GM23248 (cell line): ENCODE results near the gene PRSS53. TPM values are rescaled to one million over a fixed set of nuclear protein-coding genes. Genes with fewer than 3 reads are reported as not detected.
A peak's percentile ranks its signal among the peaks of the same experiment; 100 is the strongest.

Experiments
- DNase-seq: peaks from one replicate; pipeline ENCODE4 v3.0.0-alpha.2; 2015
- H2AFZ ChIP-seq: fragments of 200-600 bp; sonication (generic); 2 replicates; pipeline ENCODE4 v1.6.1; 2016; ENCODE audit warnings: antibody characterized with exemption
- H3F3A ChIP-seq: fragments of 200-600 bp; sonication (generic); 2 replicates; pipeline ENCODE4 v1.6.1; 2016; ENCODE audit warnings: mild to moderate bottlenecking, antibody characterized with exemption, mixed run types; ENCODE audit not compliant: insufficient read depth
- H3K27ac ChIP-seq: fragments of 200-600 bp; sonication (generic); 2 replicates; pipeline ENCODE4 v1.5.1; 2016; ENCODE audit warnings: mild to moderate bottlenecking
- H3K27me3 ChIP-seq: fragments of 200-600 bp; sonication (generic); replicated peaks from 2 replicates; pipeline ENCODE4 v1.6.1; 2016; ENCODE audit warnings: mild to moderate bottlenecking; ENCODE audit not compliant: insufficient read depth
- H3K36me3 ChIP-seq: fragments of 200-600 bp; sonication (generic); 2 replicates; pipeline ENCODE4 v1.6.1; 2016; ENCODE audit warnings: low read depth, mild to moderate bottlenecking
- H3K4me1 ChIP-seq: fragments of 200-600 bp; sonication (generic); 2 replicates; pipeline ENCODE4 v1.6.1; 2016; ENCODE audit warnings: mild to moderate bottlenecking; ENCODE audit not compliant: insufficient read depth
- H3K4me2 ChIP-seq: fragments of 200-600 bp; sonication (generic); one replicate; pipeline ENCODE4 v1.6.1; 2016; ENCODE audit warnings: mild to moderate bottlenecking; ENCODE audit not compliant: unreplicated experiment
- H3K4me3 ChIP-seq: fragments of 200-600 bp; sonication (generic); 2 replicates; pipeline ENCODE4 v1.5.1; 2016; ENCODE audit warnings: mild to moderate bottlenecking
- H3K79me2 ChIP-seq: fragments of 200-600 bp; sonication (generic); 2 replicates; pipeline ENCODE4 v1.6.1; 2016; ENCODE audit warnings: mild to moderate bottlenecking; ENCODE audit not compliant: insufficient read depth
- H3K9ac ChIP-seq: fragments of 200-600 bp; sonication (generic); 2 replicates; pipeline ENCODE4 v1.6.1; 2016; ENCODE audit warnings: mild to moderate bottlenecking
- H3K9me2 ChIP-seq: fragments of 200-600 bp; sonication (generic); 2 replicates; pipeline ENCODE4 v1.6.1; 2016; ENCODE audit warnings: mixed run types, mild to moderate bottlenecking, moderate library complexity; ENCODE audit not compliant: insufficient read depth
- H3K9me3 ChIP-seq: fragments of 200-600 bp; sonication (generic); one replicate; pipeline ENCODE4 v1.6.1; 2017; ENCODE audit warnings: low read depth
- H4K20me1 ChIP-seq: fragments of 200-600 bp; sonication (generic); 2 replicates; pipeline ENCODE4 v1.6.0; 2016; ENCODE audit not compliant: insufficient read depth
- EZH2 ChIP-seq: fragments of 200-600 bp; sonication (generic); IDR thresholded peaks from 2 replicates; pipeline ENCODE4 v1.6.1; 2018; ENCODE audit warnings: antibody characterized with exemption, mild to moderate bottlenecking; ENCODE audit not compliant: insufficient read depth, poor library complexity, severe bottlenecking
- EZH2phosphoT487 ChIP-seq: fragments of 200-600 bp; sonication (generic); IDR thresholded peaks from 2 replicates; pipeline ENCODE4 v1.6.1; 2018; ENCODE audit warnings: antibody characterized with exemption, moderate library complexity, mild to moderate bottlenecking, low read depth; ENCODE audit not compliant: insufficient read depth
- WGBS, 2 experiments: methylation state at CpG; one replicate each; pipeline ENCODE4 v1.1.6; 2015 to 2017; ENCODE audit warnings: low lambda C conversion rate in 2 of 2, low coverage in 1 of 2; ENCODE audit errors: missing lambda C conversion rate in 2 of 2; 5-methylcytosine and 5-hydroxymethylcytosine counted together
- in situ Hi-C: fragments of 300-500 bp; cut with MboI; formaldehyde crosslinking; loops from 2 replicates; pipeline ENCODE4 v1.15.0; 2020
- polyA plus RNA-seq: library from polyadenylated mRNA; unstranded; fragments of >200 nt; fragmentation: Nextera tagmentation; extraction: Ambion mirVana; gene quantifications from 2 replicates; pipeline ENCODE4 v1.2.1, GENCODE V29; 2016
- total RNA-seq: library from RNA; depleted of rRNA; stranded (reverse); fragments of >200 nt; shearing (Covaris generic); gene quantifications from 2 replicates; pipeline ENCODE4 v1.2.3, GENCODE V29; 2014

PRSS53 gene
- total and polyA plus RNA-seq, 2 experiments from 2014 or later, result 0.95 to 7.0 TPM

DNA sequence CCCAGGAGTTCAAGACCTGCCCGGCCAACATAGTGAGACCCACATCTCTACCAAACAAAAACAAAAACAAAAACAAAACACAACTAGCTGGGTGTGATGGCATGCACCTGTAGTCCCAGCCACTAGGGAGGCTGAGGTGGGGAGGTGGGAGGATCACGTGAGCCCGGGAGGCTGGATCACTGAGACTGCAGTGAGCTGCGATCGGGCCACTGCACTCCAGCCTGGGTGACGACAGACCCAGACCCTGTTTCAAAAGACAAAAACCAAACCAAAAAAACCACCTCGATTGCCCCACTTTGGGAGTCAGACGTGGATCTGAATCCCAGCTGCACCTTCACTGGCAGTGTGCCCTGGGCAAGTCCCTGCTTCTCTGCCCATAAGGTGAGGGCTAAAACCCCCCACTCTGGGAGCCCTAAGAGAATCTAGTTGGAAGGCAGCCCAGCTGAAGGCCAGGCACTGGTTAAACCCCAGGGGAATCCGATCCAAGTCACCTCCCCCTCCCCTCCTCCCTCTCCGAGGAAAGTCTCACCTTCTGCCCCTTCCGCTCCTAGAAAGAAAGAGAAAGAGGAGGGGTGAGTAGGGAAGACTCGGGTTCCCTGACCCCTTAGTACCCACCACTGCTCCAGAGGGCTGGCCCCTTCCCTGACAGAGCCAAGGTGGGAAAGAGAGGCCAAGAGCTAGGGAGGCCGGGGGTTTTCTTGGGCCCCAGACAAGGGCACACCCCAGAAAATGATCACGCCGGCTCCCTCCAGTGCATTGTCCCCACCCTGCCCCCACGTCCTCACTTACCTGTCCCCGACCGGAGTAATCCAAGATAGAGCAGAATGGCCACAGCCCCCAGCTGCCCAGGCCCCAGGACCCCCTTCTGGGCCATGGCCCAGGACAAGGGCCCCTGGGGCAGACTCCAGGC is 46.1 kb upstream of the PRSS53 start:
- in situ Hi-C loops, result no loop called here
- Histone ChIP-seq H3K4me2 (no peak overlapping the region), H4K20me1 (no peaks in the 10 kb centered on the region), H3K36me3 (no peaks in the 10 kb centered on the region), H3K9me3 (no peaks in the 10 kb centered on the region), H3K27ac (no peak overlapping the region), H3K9ac (no peak overlapping the region), H3K79me2 (no peaks in the 10 kb centered on the region), H3K4me3 (no peak overlapping the region), H3K4me1 (peaks cover 8% of the 10 kb centered on the region; the same call in 1 of the 2 replicates), H3K9me2 (no peaks in the 10 kb centered on the region), H2AFZ (no peak overlapping the region), H3K27me3 (no peaks in the 10 kb centered on the region), H3F3A (no peaks in the 10 kb centered on the region)
- no peak for TF ChIP-seq EZH2phosphoT487
- TF ChIP-seq EZH2, result no peak
- 28 to 29% methylated on average over 18 of the region's 18 CpGs for WGBS, 2 experiments
- DNase-seq, result peak; percentile 10

DNA sequence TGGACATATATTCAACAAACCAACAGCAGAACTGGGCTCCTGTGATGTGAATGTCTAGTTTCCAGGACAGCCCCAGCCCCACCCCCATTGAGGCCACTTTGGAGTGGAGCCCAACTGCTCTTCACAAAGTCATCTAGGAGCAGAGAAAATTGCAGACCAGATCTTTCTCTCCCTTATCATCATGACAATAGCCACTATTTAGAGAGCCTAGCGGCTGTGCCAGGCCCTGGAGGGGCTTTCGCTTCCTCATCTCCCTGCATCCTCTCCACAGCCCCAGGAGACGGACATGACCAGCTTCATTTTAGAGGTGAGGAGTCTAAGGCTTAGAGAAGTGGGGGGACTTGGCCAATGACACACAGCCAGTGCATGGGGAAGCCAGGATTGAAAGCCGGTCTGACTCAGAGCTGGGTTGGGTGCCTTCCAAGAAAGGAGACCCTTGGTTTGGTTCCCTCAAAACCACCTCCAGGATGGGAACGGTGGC is 45.4 kb upstream of the PRSS53 start:
- Histone ChIP-seq H3K9me3 (no peaks in the 10 kb centered on the region), H4K20me1 (no peaks in the 10 kb centered on the region), H2AFZ (no peak overlapping the region), H3K79me2 (no peaks in the 10 kb centered on the region), H3K9ac (no peak overlapping the region), H3K4me1 (peaks cover 8% of the 10 kb centered on the region; the same call in 1 of the 2 replicates), H3F3A (no peaks in the 10 kb centered on the region), H3K36me3 (no peaks in the 10 kb centered on the region), H3K27me3 (no peaks in the 10 kb centered on the region), H3K4me3 (no peak overlapping the region), H3K9me2 (no peaks in the 10 kb centered on the region), H3K27ac (no peak overlapping the region), H3K4me2 (no peak overlapping the region)
- 33 to 38% methylated on average over 5 of the region's 5 CpGs for WGBS, 2 experiments
- TF ChIP-seq EZH2 (no peak), EZH2phosphoT487 (no peak)
- no peak for DNase-seq
- in situ Hi-C loops, result no loop called here

DNA sequence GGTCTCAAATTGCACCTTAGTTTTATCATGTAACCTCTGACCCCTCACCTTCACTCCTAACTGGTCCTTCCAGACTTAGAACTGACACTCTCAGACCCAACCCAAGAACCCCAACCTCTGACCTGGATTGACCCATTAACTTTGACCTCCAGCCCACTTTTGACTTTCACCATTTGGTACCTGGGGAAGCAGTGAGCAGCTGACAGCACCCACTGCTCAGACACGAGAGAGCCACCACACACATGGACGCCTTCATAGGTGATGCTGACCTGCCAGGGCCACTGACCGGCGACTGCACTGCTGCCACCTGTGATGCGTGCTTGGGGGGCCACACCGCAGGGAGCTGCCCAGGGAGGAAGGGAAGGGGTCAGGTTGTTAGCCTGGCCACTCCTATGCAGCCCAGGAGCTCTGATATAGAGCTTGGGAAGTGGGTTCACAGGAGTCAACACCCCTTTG is 44.3 kb upstream of the PRSS53 start:
- Histone ChIP-seq H3F3A (no peaks in the 10 kb centered on the region), H3K4me1 (no peaks in the 10 kb centered on the region), H3K9me2 (no peaks in the 10 kb centered on the region), H3K79me2 (no peaks in the 10 kb centered on the region), H2AFZ (no peak overlapping the region), H3K9ac (no peak overlapping the region), H3K4me3 (no peak overlapping the region), H3K27me3 (no peaks in the 10 kb centered on the region), H3K9me3 (no peaks in the 10 kb centered on the region), H3K27ac (no peak overlapping the region), H3K4me2 (no peak overlapping the region), H3K36me3 (no peaks in the 10 kb centered on the region), H4K20me1 (no peaks in the 10 kb centered on the region)
- 74 to 84% methylated on average over 6 of the region's 6 CpGs for WGBS, 2 experiments
- no peak for TF ChIP-seq EZH2phosphoT487
- no peak for TF ChIP-seq EZH2
- no peak for DNase-seq
- in situ Hi-C loops, result no loop called here

DNA sequence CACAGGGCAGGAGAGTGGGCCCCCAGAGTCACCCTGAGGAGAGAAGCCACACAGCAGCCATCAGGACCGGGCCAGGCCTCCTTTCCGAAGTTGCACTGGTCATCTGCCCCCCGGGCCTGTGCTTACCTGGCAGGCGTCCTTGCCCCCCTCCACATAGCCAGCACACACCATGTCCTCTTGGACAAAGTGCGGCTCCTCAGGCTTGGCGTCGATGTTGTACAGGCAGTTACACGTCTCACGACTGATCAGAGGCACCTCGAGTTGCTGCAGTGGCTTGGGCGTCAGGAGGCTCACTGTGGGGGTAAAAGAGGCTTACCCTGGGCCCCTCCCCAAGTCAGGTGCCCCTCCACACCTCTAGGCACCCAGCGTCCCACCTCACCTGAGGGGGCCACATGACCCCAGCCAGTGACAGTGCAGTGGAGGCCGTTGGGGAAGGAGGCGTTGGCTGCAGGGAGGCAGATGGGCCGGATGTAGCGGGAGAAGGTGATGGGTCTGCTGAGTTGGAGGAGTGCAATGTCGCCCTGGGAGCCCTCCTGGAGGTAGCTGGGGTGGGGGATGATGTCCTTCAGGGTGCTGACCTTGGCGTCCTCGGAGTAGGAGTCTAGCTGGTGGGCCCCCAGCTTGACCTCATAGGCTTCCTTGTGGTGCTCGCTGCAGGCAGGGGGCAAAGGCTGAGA is 43.7 kb upstream of the PRSS53 start:
- no peak for TF ChIP-seq EZH2phosphoT487
- TF ChIP-seq EZH2, result no peak
- H3K4me2 ChIP-seq, result no peak overlapping the region
- H3F3A ChIP-seq, result no peaks in the 10 kb centered on the region
- H3K36me3 ChIP-seq, result no peaks in the 10 kb centered on the region
- no peak overlapping the region for H3K27ac ChIP-seq
- no peaks in the 10 kb centered on the region for H3K27me3 ChIP-seq
- in situ Hi-C loops, result no loop called here
- DNase-seq, result no peak
- no peaks in the 10 kb centered on the region for H3K79me2 ChIP-seq
- H3K4me1 ChIP-seq, result no peaks in the 10 kb centered on the region
- 92 to 96% methylated on average over 20 of the region's 20 CpGs for WGBS, 2 experiments
- no peak overlapping the region for H3K9ac ChIP-seq
- no peaks in the 10 kb centered on the region for H3K9me3 ChIP-seq
- no peaks in the 10 kb centered on the region for H3K9me2 ChIP-seq
- no peaks in the 10 kb centered on the region for H4K20me1 ChIP-seq
- H2AFZ ChIP-seq, result no peak overlapping the region
- no peak overlapping the region for H3K4me3 ChIP-seq
